ENCODE results near the gene MOSMO. TPM values are rescaled to one million over a fixed set of nuclear protein-coding genes. Genes with fewer than 3 reads are reported as not detected.

MOSMO gene
- total RNA-seq, 2 experiments from 2014 or later = 5.4 to 7.0 TPM

GRCh38 chr16:22004341-22004740 is 3.6 kb upstream of the MOSMO start:
- no peaks in the 10 kb centered on the region for H3K9me3 Mint-ChIP-seq
- DNase-seq (no peak), ATAC-seq (no peak)
- intact Hi-C loops (cut with micrococcal nuclease) = no loop called here
- no peak overlapping the region for H3K4me3 Mint-ChIP-seq
- POLR2A ChIA-PET = interaction anchor here (0.6 kb wide), 1 partner anchor 70 kb away, joined by 3 read pairs; no protein-coding TSS in a partner anchor
- no peaks in the 10 kb centered on the region for H3K36me3 Mint-ChIP-seq (ENCODE audit: low read depth)
- no peaks in the 10 kb centered on the region for H3K27me3 Mint-ChIP-seq
- H3K27ac Mint-ChIP-seq = no peak overlapping the region
- CTCF ChIA-PET = interaction anchor here (1.1 to 17.5 kb wide), 4 partner anchors 44 to 184 kb away, joined by 3 to 430 read pairs (median 23); no protein-coding TSS in a partner anchor
- peaks cover 23% of the 10 kb centered on the region for H3K4me1 Mint-ChIP-seq (ENCODE audit: low read depth)
- TF ChIP-seq CTCF (IDR thresholded peaks at IDR 0.05) = no peak

GRCh38 chr16:22005746-22006145 is 2.2 kb upstream of the MOSMO start:
- no peak overlapping the region for H3K4me3 Mint-ChIP-seq
- no peak overlapping the region for H3K27ac Mint-ChIP-seq
- no peak for TF ChIP-seq CTCF (IDR thresholded peaks at IDR 0.05)
- H3K9me3 Mint-ChIP-seq = no peaks in the 10 kb centered on the region
- H3K27me3 Mint-ChIP-seq = no peaks in the 10 kb centered on the region
- peaks cover 29% of the 10 kb centered on the region for H3K4me1 Mint-ChIP-seq (ENCODE audit: low read depth)
- ATAC-seq (no peak), DNase-seq (no peak)
- ChIA-PET CTCF (interaction anchor here (1.5 to 17.5 kb wide), 4 partner anchors 66 to 183 kb away, joined by 3 to 430 read pairs (median 28); no protein-coding TSS in a partner anchor), POLR2A (interaction anchor here (1.4 kb wide), 1 partner anchor 16 kb away, joined by 7 read pairs; no protein-coding TSS in a partner anchor)
- intact Hi-C loops (cut with micrococcal nuclease) = loop anchor here (2.0 to 5.0 kb wide), 3 partner anchors 71 to 183 kb away; no protein-coding TSS in a partner anchor
- no peaks in the 10 kb centered on the region for H3K36me3 Mint-ChIP-seq (ENCODE audit: low read depth)

GRCh38 chr16:22006636-22007035 is 1.3 kb upstream of the MOSMO start:
- DNase-seq (no peak), ATAC-seq (no peak)
- ChIA-PET POLR2A (interaction anchor here (1.0 to 1.6 kb wide), 6 partner anchors 9 to 185 kb away, joined by 3 to 8 read pairs (median 6); partner anchors contain the start of gene UQCRC2), CTCF (interaction anchor here (1.3 to 17.5 kb wide), 7 partner anchors 9 to 182 kb away, joined by 3 to 430 read pairs (median 5); no protein-coding TSS in a partner anchor)
- TF ChIP-seq CTCF (IDR thresholded peaks at IDR 0.05) = no peak
- Mint-ChIP-seq H3K27ac (peak overlapping the region; percentile 10), H3K4me1 (ENCODE audit: low read depth) (peaks cover 32% of the 10 kb centered on the region), H3K27me3 (no peaks in the 10 kb centered on the region), H3K36me3 (ENCODE audit: low read depth) (no peaks in the 10 kb centered on the region), H3K9me3 (no peaks in the 10 kb centered on the region), H3K4me3 (peak overlapping the region; percentile 86)
- intact Hi-C loops (cut with micrococcal nuclease) = loop anchor here (2.0 to 5.0 kb wide), 3 partner anchors 70 to 182 kb away; no protein-coding TSS in a partner anchor

GRCh38 chr16:22007159-22007508 is 777 bp upstream of the MOSMO start:
- Mint-ChIP-seq H3K9me3 (no peaks in the 10 kb centered on the region), H3K4me1 (ENCODE audit: low read depth) (peaks cover 37% of the 10 kb centered on the region)

More at GRCh38 chr16:22007159-22007508, 777 bp upstream of the MOSMO start:
- TF ChIP-seq CTCF (IDR thresholded peaks at IDR 0.05) = no peak
- Mint-ChIP-seq H3K36me3 (ENCODE audit: low read depth) (no peaks in the 10 kb centered on the region), H3K27me3 (no peaks in the 10 kb centered on the region), H3K27ac (peak overlapping the region; percentile 82), H3K4me3 (peak overlapping the region; percentile 86)
- no peak for ATAC-seq
- POLR2A ChIA-PET = interaction anchor here (1.0 to 1.6 kb wide), 6 partner anchors 9 to 185 kb away, joined by 3 to 8 read pairs (median 5); partner anchors contain the start of gene UQCRC2
- intact Hi-C loops (cut with micrococcal nuclease) = loop anchor here (2.0 to 5.0 kb wide), 3 partner anchors 70 to 182 kb away; no protein-coding TSS in a partner anchor
- CTCF ChIA-PET = interaction anchor here (1.0 to 17.5 kb wide), 10 partner anchors 9 to 185 kb away, joined by 3 to 430 read pairs (median 5); no protein-coding TSS in a partner anchor
- DNase-seq = no peak

Measured in activated CD8-positive, alpha-beta T cell treated with anti-CD3 and anti-CD28 coated beads for 36 hours (primary cell).